Measurements from ENCODE around the gene PPP1R26. TPM values are rescaled to one million over a fixed set of nuclear protein-coding genes. Genes with fewer than 3 reads are reported as not detected.

Gene PPP1R26
- total RNA-seq, 1 donor from 2014 or later, result 23.0 TPM

- Histone ChIP-seq H3K36me3 (no peaks in the 10 kb centered on the region), H2AFZ (replicated peaks) (no peak overlapping the region), H3K9me3 (ENCODE audit: low read depth) (no peaks in the 10 kb centered on the region), H3K9ac (no peak overlapping the region), H3K27ac (no peak overlapping the region), H4K20me1 (ENCODE audit: low read depth) (peaks cover 36% of the 10 kb centered on the region), H3K27me3 (peaks cover 8% of the 10 kb centered on the region), H3K79me2 (ENCODE audit: low read depth) (peaks cover 20% of the 10 kb centered on the region), H3K4me2 (no peak overlapping the region), H3K4me3 (no peak overlapping the region), H3F3A (ENCODE audit: low read depth) (peaks cover 22% of the 10 kb centered on the region), H3K4me1 (peaks cover 19% of the 10 kb centered on the region)
- peaks cover 2% of the 10 kb centered on the region for H3K9me3 Mint-ChIP-seq
- H3K27ac Mint-ChIP-seq, result no peak overlapping the region
- peaks cover 5% of the 10 kb centered on the region for H3K27me3 Mint-ChIP-seq (ENCODE audit: insufficient read depth, low read depth)
- no peak for DNase-seq (ENCODE audit: low spot score)
- H3K4me1 Mint-ChIP-seq, result peaks cover 18% of the 10 kb centered on the region
- H3K4me3 Mint-ChIP-seq, result no peak overlapping the region
- no peak for TF ChIP-seq EZH2phosphoT487 (IDR thresholded peaks at IDR 0.05)
- no peak for TF ChIP-seq EZH2 (IDR thresholded peaks at IDR 0.05)
- TF ChIP-seq, protein P1, sequence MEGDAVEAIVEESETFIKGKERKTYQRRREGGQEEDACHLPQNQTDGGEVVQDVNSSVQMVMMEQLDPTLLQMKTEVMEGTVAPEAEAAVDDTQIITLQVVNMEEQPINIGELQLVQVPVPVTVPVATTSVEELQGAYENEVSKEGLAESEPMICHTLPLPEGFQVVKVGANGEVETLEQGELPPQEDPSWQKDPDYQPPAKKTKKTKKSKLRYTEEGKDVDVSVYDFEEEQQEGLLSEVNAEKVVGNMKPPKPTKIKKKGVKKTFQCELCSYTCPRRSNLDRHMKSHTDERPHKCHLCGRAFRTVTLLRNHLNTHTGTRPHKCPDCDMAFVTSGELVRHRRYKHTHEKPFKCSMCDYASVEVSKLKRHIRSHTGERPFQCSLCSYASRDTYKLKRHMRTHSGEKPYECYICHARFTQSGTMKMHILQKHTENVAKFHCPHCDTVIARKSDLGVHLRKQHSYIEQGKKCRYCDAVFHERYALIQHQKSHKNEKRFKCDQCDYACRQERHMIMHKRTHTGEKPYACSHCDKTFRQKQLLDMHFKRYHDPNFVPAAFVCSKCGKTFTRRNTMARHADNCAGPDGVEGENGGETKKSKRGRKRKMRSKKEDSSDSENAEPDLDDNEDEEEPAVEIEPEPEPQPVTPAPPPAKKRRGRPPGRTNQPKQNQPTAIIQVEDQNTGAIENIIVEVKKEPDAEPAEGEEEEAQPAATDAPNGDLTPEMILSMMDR (IDR thresholded peaks at IDR 0.05), result no peak
- H3K36me3 Mint-ChIP-seq, result peaks cover 14% of the 10 kb centered on the region
These were observed 24.0 kb downstream of the PPP1R26 start for GRCh38 chr9:135503371-135504261.

DNA sequence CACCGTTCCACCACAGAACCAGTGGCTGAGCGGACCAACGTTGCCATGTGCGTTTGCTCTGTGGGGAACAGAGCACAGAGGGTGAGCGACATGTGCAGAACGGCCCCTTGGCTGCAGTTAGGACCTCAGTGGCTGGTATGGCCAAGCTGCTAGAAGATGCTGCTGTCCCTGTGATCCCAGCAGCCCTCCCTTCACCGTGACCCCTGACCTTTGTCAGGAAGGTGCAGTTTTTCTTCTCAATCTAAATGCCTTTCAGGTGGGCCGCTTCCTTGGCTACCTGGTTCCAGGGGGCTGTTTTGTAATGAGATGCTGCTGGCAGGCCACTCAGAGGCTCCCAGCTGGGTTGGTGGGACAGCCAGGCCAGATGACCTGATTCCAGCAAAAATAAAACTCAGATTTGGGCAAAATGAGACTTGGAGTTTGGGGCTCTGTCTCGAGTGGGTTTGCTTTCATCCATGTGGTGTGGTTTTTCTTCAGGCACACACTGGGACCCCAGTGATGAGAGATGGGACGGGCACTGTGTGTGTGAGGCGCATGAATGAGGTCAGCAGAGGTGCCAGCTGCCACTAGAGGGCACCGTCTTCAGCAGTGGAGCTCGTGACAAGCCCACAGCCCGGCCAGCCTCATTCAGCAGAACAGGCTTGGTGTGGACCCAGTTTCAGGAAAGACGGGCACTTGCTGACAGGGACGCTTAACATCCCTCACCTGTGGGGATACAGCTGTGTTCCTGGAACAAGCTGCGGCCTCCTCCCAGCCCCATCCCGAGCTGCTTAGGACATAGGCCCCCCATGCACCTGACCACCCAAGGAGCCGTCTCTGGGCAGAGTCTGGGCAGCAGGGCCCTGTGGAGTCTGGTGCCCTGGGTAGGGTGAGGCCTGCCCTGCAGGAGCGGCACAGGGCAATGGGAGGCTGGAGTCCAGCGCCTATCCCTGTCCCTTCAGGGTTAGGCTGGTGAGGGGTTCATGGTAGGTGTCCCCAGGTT is 25.0 kb downstream of the PPP1R26 start:
- Histone ChIP-seq H3K9ac (no peak overlapping the region), H3K79me2 (ENCODE audit: low read depth) (peaks cover 20% of the 10 kb centered on the region), H3K27me3 (no peaks in the 10 kb centered on the region), H4K20me1 (ENCODE audit: low read depth) (peaks cover 29% of the 10 kb centered on the region), H3F3A (ENCODE audit: low read depth) (peaks cover 12% of the 10 kb centered on the region), H3K4me2 (no peak overlapping the region), H2AFZ (replicated peaks) (no peak overlapping the region), H3K36me3 (no peaks in the 10 kb centered on the region), H3K9me3 (ENCODE audit: low read depth) (no peaks in the 10 kb centered on the region), H3K27ac (no peak overlapping the region), H3K4me3 (no peak overlapping the region), H3K4me1 (peaks cover 19% of the 10 kb centered on the region)
- peaks cover 8% of the 10 kb centered on the region for H3K27me3 Mint-ChIP-seq (ENCODE audit: insufficient read depth, low read depth)
- H3K9me3 Mint-ChIP-seq, result peaks cover 11% of the 10 kb centered on the region
- TF ChIP-seq EZH2phosphoT487 (IDR thresholded peaks at IDR 0.05) (no peak), EZH2 (IDR thresholded peaks at IDR 0.05) (no peak)
- TF ChIP-seq, protein P1 (IDR thresholded peaks at IDR 0.05), result peak; percentile 69
- H3K27ac Mint-ChIP-seq, result no peak overlapping the region
- H3K36me3 Mint-ChIP-seq, result peaks cover 14% of the 10 kb centered on the region
- H3K4me3 Mint-ChIP-seq, result peak overlapping the region; percentile 12
- H3K4me1 Mint-ChIP-seq, result peaks cover 12% of the 10 kb centered on the region
- peak; percentile 77 for DNase-seq (ENCODE audit: low spot score)

DNA sequence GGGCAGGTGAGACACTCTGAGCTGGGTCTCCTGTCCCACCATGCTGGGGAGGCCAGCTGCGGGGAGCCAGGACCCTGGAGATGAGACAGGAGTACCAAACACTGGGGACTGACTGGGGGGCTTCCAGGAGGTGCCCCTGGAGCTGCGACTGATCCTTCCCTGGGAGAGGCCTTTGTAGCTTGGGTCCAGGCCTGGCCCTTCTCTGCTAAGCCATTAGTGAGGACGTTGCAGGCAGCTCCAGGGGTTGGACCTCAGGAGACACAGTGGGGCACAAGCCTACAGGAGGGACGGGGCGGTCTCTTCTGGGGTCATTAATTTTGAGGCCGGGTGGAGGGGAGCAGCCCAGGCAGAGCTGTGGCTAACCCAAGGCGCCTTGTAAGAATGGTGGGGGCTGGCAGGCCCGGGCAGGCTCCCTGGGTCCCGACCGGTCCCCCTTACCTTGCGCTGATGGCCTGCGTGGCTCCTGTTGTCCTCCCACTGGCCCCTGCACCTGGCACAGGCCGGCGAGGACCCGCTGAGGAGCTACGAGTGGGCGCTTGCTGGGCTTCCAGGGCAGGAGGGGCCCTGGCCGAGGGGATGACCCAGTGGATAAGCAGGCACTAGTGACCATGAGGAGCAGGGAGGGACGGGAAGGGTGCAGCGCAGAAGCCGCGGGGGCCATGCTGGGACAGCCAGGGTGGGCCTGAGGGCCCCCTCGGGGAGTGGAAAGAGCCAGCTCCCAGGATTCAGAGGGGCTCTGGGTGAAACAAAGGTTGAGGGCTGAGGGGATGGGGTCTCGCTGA is 26.0 kb downstream of the PPP1R26 start:
- Histone ChIP-seq H3K27ac (peak overlapping the region; percentile 25), H3K4me2 (no peak overlapping the region), H3K4me1 (peaks cover 19% of the 10 kb centered on the region), H3K79me2 (ENCODE audit: low read depth) (peaks cover 20% of the 10 kb centered on the region), H3F3A (ENCODE audit: low read depth) (peaks cover 12% of the 10 kb centered on the region), H3K36me3 (no peaks in the 10 kb centered on the region), H3K9ac (no peak overlapping the region), H3K4me3 (no peak overlapping the region), H4K20me1 (ENCODE audit: low read depth) (peaks cover 29% of the 10 kb centered on the region), H3K9me3 (ENCODE audit: low read depth) (no peaks in the 10 kb centered on the region), H2AFZ (replicated peaks) (no peak overlapping the region), H3K27me3 (no peaks in the 10 kb centered on the region)
- Mint-ChIP-seq H3K4me3 (peak overlapping the region; percentile 33), H3K27me3 (ENCODE audit: insufficient read depth, low read depth) (peaks cover 8% of the 10 kb centered on the region), H3K36me3 (peaks cover 14% of the 10 kb centered on the region), H3K4me1 (peaks cover 12% of the 10 kb centered on the region), H3K9me3 (peaks cover 11% of the 10 kb centered on the region), H3K27ac (no peak overlapping the region)
- DNase-seq (ENCODE audit: low spot score), result no peak
- TF ChIP-seq EZH2phosphoT487 (IDR thresholded peaks at IDR 0.05), result no peak
